ENCODE data around the gene C10orf90. TPM values are rescaled to one million over a fixed set of nuclear protein-coding genes. Genes with fewer than 3 reads are reported as not detected.

The C10orf90 gene
- total RNA-seq, 1 experiment from 2014 or later, result 0.18 TPM

- Histone ChIP-seq H3K9me3 (ENCODE audit: low read length) (no peaks in the 10 kb centered on the region), H3K4me2 (ENCODE audit: low read length) (no peak overlapping the region), H3K9ac (ENCODE audit: low read length) (no peak overlapping the region), H3K79me2 (ENCODE audit: low read length) (no peaks in the 10 kb centered on the region), H4K20me1 (ENCODE audit: low read length) (no peaks in the 10 kb centered on the region), H3K4me1 (ENCODE audit: insufficient read depth, low read length) (peaks cover 10% of the 10 kb centered on the region), H3K27ac (ENCODE audit: low read length) (no peak overlapping the region), H3K36me3 (ENCODE audit: low read depth, low read length) (no peaks in the 10 kb centered on the region; the same call in 1 of the 2 replicates), H3F3A (ENCODE audit: low read length, unreplicated experiment) (no peaks in the 10 kb centered on the region), H3K27me3 (ENCODE audit: low read length) (no peaks in the 10 kb centered on the region), H3K4me3 (ENCODE audit: low read length) (no peak overlapping the region), H3K9me2 (replicated peaks; ENCODE audit: low read length) (no peaks in the 10 kb centered on the region), H2AFZ (ENCODE audit: low read length) (no peak overlapping the region)
- ATAC-seq (no peak), DNase-seq (no peak)
- POLR2A ChIA-PET (ENCODE audit: unreplicated experiment), result no interaction called here
- CTCF ChIA-PET, result no interaction called here
- no TSS peak for BruUV-seq (replicated peaks)
- intact Hi-C loops (cut with micrococcal nuclease), result no loop called here
- TF ChIP-seq EZH2phosphoT487 (IDR thresholded peaks at IDR 0.05; ENCODE audit: borderline replicate concordance, low read length), result no peak
- TF ChIP-seq CTCF (conservative IDR thresholded peaks at IDR 0.05; ENCODE audit: low read depth, low read length), result no peak
- no peak for TF ChIP-seq EZH2 (IDR thresholded peaks at IDR 0.05; ENCODE audit: low read length, unreplicated experiment)
Measured at GRCh38 chr10:126423732-126424491, 246.6 kb downstream of the C10orf90 start.

- Histone ChIP-seq H3F3A (ENCODE audit: low read length, unreplicated experiment) (no peaks in the 10 kb centered on the region), H3K9me3 (ENCODE audit: low read length) (no peaks in the 10 kb centered on the region), H3K36me3 (ENCODE audit: low read depth, low read length) (no peaks in the 10 kb centered on the region; the same call in 1 of the 2 replicates), H3K9ac (ENCODE audit: low read length) (no peak overlapping the region), H3K4me2 (ENCODE audit: low read length) (no peak overlapping the region), H3K4me3 (ENCODE audit: low read length) (no peak overlapping the region), H2AFZ (ENCODE audit: low read length) (no peak overlapping the region), H3K9me2 (replicated peaks; ENCODE audit: low read length) (no peaks in the 10 kb centered on the region), H3K27me3 (ENCODE audit: low read length) (no peaks in the 10 kb centered on the region), H3K4me1 (ENCODE audit: insufficient read depth, low read length) (peaks cover 10% of the 10 kb centered on the region), H3K27ac (ENCODE audit: low read length) (no peak overlapping the region), H3K79me2 (ENCODE audit: low read length) (no peaks in the 10 kb centered on the region), H4K20me1 (ENCODE audit: low read length) (no peaks in the 10 kb centered on the region)
- ATAC-seq (0 out of 2 replicates have a peak, but pooled peaks have one; percentile 15), DNase-seq (peak; percentile 6)
- intact Hi-C loops (cut with micrococcal nuclease), result no loop called here
- TF ChIP-seq EZH2 (IDR thresholded peaks at IDR 0.05; ENCODE audit: low read length, unreplicated experiment) (no peak), CTCF (conservative IDR thresholded peaks at IDR 0.05; ENCODE audit: low read depth, low read length) (no peak), EZH2phosphoT487 (IDR thresholded peaks at IDR 0.05; ENCODE audit: borderline replicate concordance, low read length) (no peak)
- POLR2A ChIA-PET (ENCODE audit: unreplicated experiment), result no interaction called here
- BruUV-seq (replicated peaks), result no TSS peak
- CTCF ChIA-PET, result no interaction called here
Measured at GRCh38 chr10:126422567-126422966, 247.9 kb downstream of the C10orf90 start.

DNA sequence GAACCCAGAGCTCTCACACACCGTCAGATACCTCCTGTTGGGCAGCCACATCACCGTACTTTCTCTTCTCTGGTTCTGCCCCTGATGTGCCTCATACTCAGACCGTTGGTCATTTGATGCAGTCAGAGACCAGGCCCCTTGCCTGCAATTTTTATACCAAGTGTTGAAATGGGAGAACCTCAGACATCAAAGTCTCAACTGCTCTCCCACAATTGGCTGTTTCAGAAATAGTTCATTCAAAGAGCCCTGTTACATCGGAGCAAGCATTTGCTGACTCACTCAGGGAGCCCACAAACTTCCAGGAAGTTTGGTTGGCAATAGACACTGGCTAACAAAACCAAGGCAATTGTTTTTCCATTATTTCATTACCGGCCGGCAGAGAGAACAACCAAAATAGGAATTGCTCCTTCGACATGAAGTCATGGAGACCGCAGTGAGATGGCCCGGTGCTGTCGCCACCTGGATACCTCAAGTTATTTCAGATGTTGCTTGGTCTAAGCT, 248.7 kb downstream of the C10orf90 start:
- H3K79me2 ChIP-seq (ENCODE audit: low read length), result no peaks in the 10 kb centered on the region
- H3K9me3 ChIP-seq (ENCODE audit: low read length), result no peaks in the 10 kb centered on the region
- CTCF ChIA-PET, result no interaction called here
- no peaks in the 10 kb centered on the region; the same call in 1 of the 2 replicates for H3K36me3 ChIP-seq (ENCODE audit: low read depth, low read length)
- ATAC-seq (peak; percentile 71), DNase-seq (peak; percentile 46)
- intact Hi-C loops (cut with micrococcal nuclease), result no loop called here
- no peak overlapping the region for H3K9ac ChIP-seq (ENCODE audit: low read length)
- TF ChIP-seq EZH2phosphoT487 (IDR thresholded peaks at IDR 0.05; ENCODE audit: borderline replicate concordance, low read length) (no peak), EZH2 (IDR thresholded peaks at IDR 0.05; ENCODE audit: low read length, unreplicated experiment) (no peak), CTCF (conservative IDR thresholded peaks at IDR 0.05; ENCODE audit: low read depth, low read length) (no peak)
- no peaks in the 10 kb centered on the region for H3F3A ChIP-seq (ENCODE audit: low read length, unreplicated experiment)
- peak overlapping the region; percentile 40 for H2AFZ ChIP-seq (ENCODE audit: low read length)
- H4K20me1 ChIP-seq (ENCODE audit: low read length), result no peaks in the 10 kb centered on the region
- H3K4me1 ChIP-seq (ENCODE audit: insufficient read depth, low read length), result peaks cover 10% of the 10 kb centered on the region
- peak overlapping the region; percentile 26 for H3K27ac ChIP-seq (ENCODE audit: low read length)
- no peak overlapping the region for H3K4me2 ChIP-seq (ENCODE audit: low read length)
- H3K9me2 ChIP-seq (replicated peaks; ENCODE audit: low read length), result no peaks in the 10 kb centered on the region
- POLR2A ChIA-PET (ENCODE audit: unreplicated experiment), result no interaction called here
- BruUV-seq (replicated peaks), result no TSS peak
- H3K27me3 ChIP-seq (ENCODE audit: low read length), result no peaks in the 10 kb centered on the region
- H3K4me3 ChIP-seq (ENCODE audit: low read length), result no peak overlapping the region
